Adrenal gland (tissue), 5 donors: ENCODE measurements around the gene PTPRN2.

Source experiments
- POLR2A ChIP-seq, 2 donors: fragments of 450-650 bp; IDR thresholded peaks; one replicate each; pipeline ENCODE4 v1.6.1; 2017; ENCODE audit warnings: antibody characterized with exemption in 2 of 2, mild to moderate bottlenecking in 2 of 2, moderate library complexity in 1 of 2
- TF ChIP-seq, protein P1 (sequence below), 6 experiments: fragments of 450-650 bp in 4 of 6; fragments of 200-600 bp in 2 of 6; sonication (generic) in 1 of 6; IDR thresholded peaks; 1 replicate in 5 of 6; 2 replicates in 1 of 6; pipeline versions ENCODE4 v1.5.1 to v1.8.0; 2016 to 2021; ENCODE audit warnings: antibody characterized with exemption in 6 of 6, mild to moderate bottlenecking in 2 of 6, moderate library complexity in 1 of 6
- donor health status: DM: no; HTN: no; CAD: no.

DNA sequence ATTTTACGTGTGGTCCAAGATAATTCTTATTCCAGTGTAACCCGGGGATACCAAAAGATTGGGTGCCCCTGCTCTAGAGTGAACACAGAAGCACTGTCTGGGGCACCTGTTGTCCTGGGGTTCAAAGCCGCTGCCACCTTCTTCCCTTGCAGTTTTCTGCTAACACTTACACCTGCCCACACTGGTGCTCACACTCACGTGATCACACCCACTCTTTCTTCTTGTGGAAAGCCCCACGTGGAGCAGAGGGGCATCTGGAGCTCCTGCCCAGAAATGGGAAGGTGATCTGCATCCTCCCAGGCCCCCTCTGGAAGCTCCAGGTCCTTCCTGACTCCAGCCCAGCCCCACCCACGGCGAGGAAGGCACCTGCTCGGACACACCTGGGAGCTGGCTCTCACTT is 42.9 kb downstream of the PTPRN2 start:
- TF ChIP-seq, protein P1, sequence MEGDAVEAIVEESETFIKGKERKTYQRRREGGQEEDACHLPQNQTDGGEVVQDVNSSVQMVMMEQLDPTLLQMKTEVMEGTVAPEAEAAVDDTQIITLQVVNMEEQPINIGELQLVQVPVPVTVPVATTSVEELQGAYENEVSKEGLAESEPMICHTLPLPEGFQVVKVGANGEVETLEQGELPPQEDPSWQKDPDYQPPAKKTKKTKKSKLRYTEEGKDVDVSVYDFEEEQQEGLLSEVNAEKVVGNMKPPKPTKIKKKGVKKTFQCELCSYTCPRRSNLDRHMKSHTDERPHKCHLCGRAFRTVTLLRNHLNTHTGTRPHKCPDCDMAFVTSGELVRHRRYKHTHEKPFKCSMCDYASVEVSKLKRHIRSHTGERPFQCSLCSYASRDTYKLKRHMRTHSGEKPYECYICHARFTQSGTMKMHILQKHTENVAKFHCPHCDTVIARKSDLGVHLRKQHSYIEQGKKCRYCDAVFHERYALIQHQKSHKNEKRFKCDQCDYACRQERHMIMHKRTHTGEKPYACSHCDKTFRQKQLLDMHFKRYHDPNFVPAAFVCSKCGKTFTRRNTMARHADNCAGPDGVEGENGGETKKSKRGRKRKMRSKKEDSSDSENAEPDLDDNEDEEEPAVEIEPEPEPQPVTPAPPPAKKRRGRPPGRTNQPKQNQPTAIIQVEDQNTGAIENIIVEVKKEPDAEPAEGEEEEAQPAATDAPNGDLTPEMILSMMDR (IDR thresholded peaks at IDR 0.05): no peak
- TF ChIP-seq POLR2A (IDR thresholded peaks at IDR 0.05): no peak
